WTC11 (cell line): Measurements from ENCODE around the gene SF3B5. TPM values are rescaled to one million over a fixed set of nuclear protein-coding genes. Genes with fewer than 3 reads are reported as not detected.
"Not testable (repeated sequence)": the region's sequence is repeated elsewhere in the genome, so short reads cannot be mapped to it uniquely, and the experiment has no call there.

Experiments
- ATAC-seq: fragments of 200-7000 bp; cut with Tn5 transposase; 2 replicates; pipeline ENCODE4 v1.10.0; 2021; ENCODE audit warnings: mild to moderate bottlenecking, moderate library complexity
- CTCF ChIA-PET: fragments of 300-600 bp; sonication (Branson Sonifier 250); formaldehyde crosslinking; loops from one replicate; lab custom pipeline; 2021; ENCODE audit warnings: antibody characterized with exemption; lab: Charles Lee
- POLR2A ChIA-PET: fragments of 350-600 bp; sonication (Branson Sonifier 250); formaldehyde crosslinking; loops from one replicate; lab custom pipeline; 2021; ENCODE audit warnings: antibody characterized with exemption; lab: Charles Lee
- DNase-seq: peaks from one replicate; pipeline ENCODE4 v3.0.0; 2021; ENCODE audit warnings: low spot score
- H3K27ac Mint-ChIP-seq: 2 replicates; pipeline ENCODE4 v1.8.0; 2021; ENCODE audit warnings: mixed read lengths
- H3K27me3 Mint-ChIP-seq: 2 replicates; pipeline ENCODE4 v1.8.0; 2021; ENCODE audit warnings: low read depth, mild to moderate bottlenecking, moderate library complexity, mixed read lengths
- H3K36me3 Mint-ChIP-seq: 2 replicates; pipeline ENCODE4 v1.8.0; 2021; ENCODE audit warnings: mixed read lengths
- H3K4me1 Mint-ChIP-seq: 2 replicates; pipeline ENCODE4 v1.8.0; 2022; ENCODE audit warnings: mixed read lengths
- H3K4me3 Mint-ChIP-seq: 2 replicates; pipeline ENCODE4 v1.8.0; 2021; ENCODE audit warnings: mild to moderate bottlenecking, moderate library complexity, mixed read lengths
- H3K9me3 Mint-ChIP-seq: 2 replicates; pipeline ENCODE4 v1.8.0; 2021; ENCODE audit warnings: mixed read lengths
- AR ChIP-seq: fragments of 250-450 bp; sonication (Bioruptor Pico); IDR thresholded peaks from 2 replicates; pipeline ENCODE4 v1.9.0; 2021; ENCODE audit warnings: mild to moderate bottlenecking
- ATF2 ChIP-seq: sonication (generic); formaldehyde crosslinking; IDR thresholded peaks from 2 replicates; pipeline ENCODE4 v1.8.1; 2022; ENCODE audit warnings: low read depth, missing genetic modification reagents, borderline replicate concordance
- ATF6 ChIP-seq: sonication (generic); formaldehyde crosslinking; IDR thresholded peaks from 2 replicates; pipeline ENCODE4 v1.8.1; 2023; ENCODE audit warnings: mild to moderate bottlenecking, missing genetic modification reagents
- E2F1 ChIP-seq: sonication (generic); formaldehyde crosslinking; IDR thresholded peaks from 2 replicates; pipeline ENCODE4 v1.8.0; 2022; ENCODE audit warnings: mild to moderate bottlenecking, missing genetic modification reagents
- E2F5 ChIP-seq: sonication (generic); formaldehyde crosslinking; IDR thresholded peaks from 2 replicates; pipeline ENCODE4 v1.8.1; 2022; ENCODE audit warnings: mild to moderate bottlenecking, moderate library complexity, missing genetic modification reagents
- GABPB1 ChIP-seq: sonication (generic); formaldehyde crosslinking; IDR thresholded peaks from 2 replicates; pipeline ENCODE4 v1.8.1; 2023; ENCODE audit warnings: mild to moderate bottlenecking, missing genetic modification reagents
- NFATC4 ChIP-seq: fragments of 250-450 bp; sonication (Bioruptor Pico); IDR thresholded peaks from 2 replicates; pipeline ENCODE4 v1.9.0; 2021; ENCODE audit warnings: mild to moderate bottlenecking
- NFYB ChIP-seq: sonication (generic); formaldehyde crosslinking; conservative IDR thresholded peaks from 2 replicates; pipeline ENCODE4 v1.8.0; 2022; ENCODE audit warnings: low read depth, missing genetic modification reagents
- PRDM15 ChIP-seq: sonication (generic); formaldehyde crosslinking; IDR thresholded peaks from 2 replicates; pipeline ENCODE4 v1.8.0; 2022; ENCODE audit warnings: missing genetic modification reagents
- RELA ChIP-seq: sonication (generic); formaldehyde crosslinking; IDR thresholded peaks from 2 replicates; pipeline ENCODE4 v1.8.1; 2022; ENCODE audit warnings: missing genetic modification reagents, mild to moderate bottlenecking, borderline replicate concordance
- RORB ChIP-seq: fragments of 250-450 bp; sonication (Bioruptor Pico); IDR thresholded peaks from 2 replicates; pipeline ENCODE4 v1.9.0; 2021; ENCODE audit warnings: mild to moderate bottlenecking
- TCF7 ChIP-seq: sonication (generic); formaldehyde crosslinking; IDR thresholded peaks from 2 replicates; pipeline ENCODE4 v1.8.0; 2022; ENCODE audit warnings: mild to moderate bottlenecking, low read depth, missing genetic modification reagents, moderate library complexity
- ZNF232 ChIP-seq: sonication (generic); formaldehyde crosslinking; IDR thresholded peaks from 2 replicates; pipeline ENCODE4 v1.8.0; 2022; ENCODE audit warnings: mild to moderate bottlenecking, missing genetic modification reagents
- ZNF425 ChIP-seq: fragments of 250-450 bp; sonication (Bioruptor Pico); conservative IDR thresholded peaks from 2 replicates; pipeline ENCODE4 v1.9.0; 2021; ENCODE audit warnings: mild to moderate bottlenecking
- total RNA-seq: library from RNA; stranded (reverse); gene quantifications from 3 replicates; pipeline ENCODE4 v1.2.3, GENCODE V29; 2021

Gene SF3B5
- total RNA-seq, 1 experiment from 2014 or later: 181 TPM

- no peak for TF ChIP-seq TCF7 (CRISPR knock-in tag)
- TF ChIP-seq ZNF232 (CRISPR knock-in tag): no peak
- TF ChIP-seq, all 79 proteins: peak for 0
Measured at GRCh38 chr6:144133225-144133821, 38.0 kb upstream of the SF3B5 start (continued).

GRCh38 chr6:144132167-144132690 is 36.9 kb upstream of the SF3B5 start:
- DNase-seq, H3K4me1 Mint-ChIP-seq, CTCF ChIA-PET, POLR2A ChIA-PET, ATAC-seq, H3K27ac Mint-ChIP-seq, H3K9me3 Mint-ChIP-seq, H3K27me3 Mint-ChIP-seq, H3K36me3 Mint-ChIP-seq, H3K4me3 Mint-ChIP-seq: not testable (repeated sequence)

GRCh38 chr6:144131248-144131709 is 35.9 kb upstream of the SF3B5 start:
- Mint-ChIP-seq H3K27me3 (no peaks in the 10 kb centered on the region; the same call in 1 of the 2 replicates), H3K27ac (no peak overlapping the region), H3K4me1 (no peaks in the 10 kb centered on the region), H3K9me3 (no peaks in the 10 kb centered on the region), H3K4me3 (no peak overlapping the region), H3K36me3 (no peaks in the 10 kb centered on the region)
- CTCF ChIA-PET: no interaction called here
- ATAC-seq (no peak), DNase-seq (no peak)
- POLR2A ChIA-PET: no interaction called here
- TF ChIP-seq GABPB1 (CRISPR knock-in tag): no peak
- no peak for TF ChIP-seq NFATC4 (CRISPR knock-in tag)
- no peak for TF ChIP-seq RORB (CRISPR knock-in tag)
- no peak for TF ChIP-seq E2F1 (CRISPR knock-in tag)
- no peak for TF ChIP-seq PRDM15 (CRISPR knock-in tag)
- TF ChIP-seq ATF6 (CRISPR knock-in tag): no peak
- TF ChIP-seq RELA (CRISPR knock-in tag): no peak
- TF ChIP-seq E2F5: no peak
- TF ChIP-seq ATF2 (CRISPR knock-in tag): no peak
- TF ChIP-seq ZNF425 (CRISPR knock-in tag): no peak
- no peak for TF ChIP-seq AR (CRISPR knock-in tag)
- TF ChIP-seq NFYB (CRISPR knock-in tag): no peak
